ENCODE results near the gene BRAP. TPM values are rescaled to one million over a fixed set of nuclear protein-coding genes. Genes with fewer than 3 reads are reported as not detected.

BRAP gene
- total RNA-seq, 3 donors from 2014 or later = 17.3 to 26.1 (median 22.3) TPM

DNA sequence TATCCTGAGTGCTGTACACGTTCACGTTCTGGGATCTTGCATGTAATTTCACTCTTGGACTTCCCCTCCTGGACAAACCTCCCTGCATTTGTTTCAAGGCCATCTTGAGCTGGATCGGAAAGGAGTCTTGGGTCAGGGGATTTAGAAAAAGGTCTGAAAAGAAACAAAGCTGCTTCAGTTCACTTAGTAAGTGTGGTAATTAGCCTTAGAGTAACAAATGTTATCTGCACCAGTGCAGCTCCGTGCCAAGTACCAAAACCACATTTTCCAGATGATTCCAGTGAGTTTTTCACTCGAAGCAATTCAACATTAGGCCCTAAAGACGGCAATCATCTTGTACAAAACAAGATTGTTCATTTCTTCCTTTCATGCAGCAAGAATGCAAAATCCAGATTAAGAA, 47.2 kb downstream of the BRAP start:
- ATAC-seq (no peak), DNase-seq (no peak)
- H3K4me3 ChIP-seq = no peak overlapping the region
- TF ChIP-seq, protein P1, sequence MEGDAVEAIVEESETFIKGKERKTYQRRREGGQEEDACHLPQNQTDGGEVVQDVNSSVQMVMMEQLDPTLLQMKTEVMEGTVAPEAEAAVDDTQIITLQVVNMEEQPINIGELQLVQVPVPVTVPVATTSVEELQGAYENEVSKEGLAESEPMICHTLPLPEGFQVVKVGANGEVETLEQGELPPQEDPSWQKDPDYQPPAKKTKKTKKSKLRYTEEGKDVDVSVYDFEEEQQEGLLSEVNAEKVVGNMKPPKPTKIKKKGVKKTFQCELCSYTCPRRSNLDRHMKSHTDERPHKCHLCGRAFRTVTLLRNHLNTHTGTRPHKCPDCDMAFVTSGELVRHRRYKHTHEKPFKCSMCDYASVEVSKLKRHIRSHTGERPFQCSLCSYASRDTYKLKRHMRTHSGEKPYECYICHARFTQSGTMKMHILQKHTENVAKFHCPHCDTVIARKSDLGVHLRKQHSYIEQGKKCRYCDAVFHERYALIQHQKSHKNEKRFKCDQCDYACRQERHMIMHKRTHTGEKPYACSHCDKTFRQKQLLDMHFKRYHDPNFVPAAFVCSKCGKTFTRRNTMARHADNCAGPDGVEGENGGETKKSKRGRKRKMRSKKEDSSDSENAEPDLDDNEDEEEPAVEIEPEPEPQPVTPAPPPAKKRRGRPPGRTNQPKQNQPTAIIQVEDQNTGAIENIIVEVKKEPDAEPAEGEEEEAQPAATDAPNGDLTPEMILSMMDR (IDR thresholded peaks at IDR 0.05) = no peak
- H3K36me3 ChIP-seq (ENCODE audit: low read depth) = no peaks in the 10 kb centered on the region
- intact Hi-C loops (cut with DNase I, micrococcal nuclease) = no loop called here
- H3K9me3 ChIP-seq = no peaks in the 10 kb centered on the region
- H3K4me1 ChIP-seq (ENCODE audit: low read depth) = no peaks in the 10 kb centered on the region

DNA sequence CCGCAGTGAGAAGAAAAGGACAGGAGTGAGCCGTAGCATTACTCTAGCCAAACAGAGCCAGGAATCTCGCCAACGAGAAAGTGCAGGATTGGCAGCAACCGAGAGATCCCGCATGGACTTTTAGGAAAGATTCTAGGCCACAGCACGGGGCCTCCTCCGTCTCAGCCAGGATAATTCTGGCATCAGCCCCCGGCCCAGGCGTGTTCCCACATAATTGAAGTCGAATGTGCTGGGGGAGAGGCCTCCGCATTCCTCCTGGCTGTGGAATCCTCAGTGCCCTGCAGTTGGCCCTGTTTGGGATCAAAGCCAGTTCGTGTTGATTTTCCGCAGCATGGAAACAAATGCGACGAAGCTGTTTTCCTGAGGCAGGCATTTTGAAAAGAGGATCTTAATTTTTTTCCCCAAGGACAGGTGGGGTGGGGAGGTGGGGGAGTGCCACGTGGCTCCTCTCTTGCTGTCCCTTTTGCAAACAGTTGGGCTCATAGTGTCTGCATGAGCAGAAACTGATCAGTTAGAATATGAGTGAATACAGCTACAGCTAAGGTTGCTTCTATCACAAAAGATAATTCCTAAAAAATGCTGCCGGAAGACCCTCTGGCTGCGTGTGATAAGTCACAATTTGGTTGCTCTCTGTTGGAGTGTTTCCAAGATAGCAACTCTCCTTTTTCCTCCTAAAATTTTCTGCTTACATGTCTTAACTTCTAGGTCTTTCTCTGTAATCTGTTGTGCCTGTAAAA, 49.4 kb downstream of the BRAP start:
- TF ChIP-seq, protein P1 (IDR thresholded peaks at IDR 0.05) = no peak
- Histone ChIP-seq H3K9me3 (no peaks in the 10 kb centered on the region), H3K4me3 (no peak overlapping the region), H3K36me3 (ENCODE audit: low read depth) (no peaks in the 10 kb centered on the region), H3K4me1 (ENCODE audit: low read depth) (no peaks in the 10 kb centered on the region)
- intact Hi-C loops (cut with DNase I, micrococcal nuclease) = no loop called here
- peak; percentile 33 to 49 (median 39) for DNase-seq
- no peak for ATAC-seq

DNA sequence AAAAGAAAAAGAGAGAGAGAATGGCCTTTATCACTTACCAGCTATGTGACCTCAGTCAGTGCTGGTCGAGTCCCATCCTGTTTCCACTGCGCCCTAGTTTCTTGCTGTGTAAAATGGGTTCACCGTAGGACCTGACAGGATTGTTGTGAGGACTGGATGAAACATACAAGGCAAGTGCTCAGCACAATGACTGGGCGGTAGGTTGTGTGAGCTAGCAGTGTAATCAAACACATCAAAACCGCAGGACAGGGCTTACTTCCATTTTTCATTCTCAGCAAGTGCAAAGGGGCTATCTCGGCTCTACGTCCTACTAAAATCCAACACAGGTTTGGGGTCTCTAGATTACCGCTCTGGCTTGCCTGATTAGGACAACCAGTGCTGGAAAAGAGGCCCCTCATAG, 50.2 kb downstream of the BRAP start:
- Histone ChIP-seq H3K4me1 (ENCODE audit: low read depth) (no peaks in the 10 kb centered on the region), H3K9me3 (no peaks in the 10 kb centered on the region), H3K36me3 (ENCODE audit: low read depth) (no peaks in the 10 kb centered on the region), H3K4me3 (no peak overlapping the region)
- ATAC-seq (no peak), DNase-seq (no peak)
- TF ChIP-seq, protein P1 (IDR thresholded peaks at IDR 0.05) = no peak
- intact Hi-C loops (cut with DNase I, micrococcal nuclease) = no loop called here

DNA sequence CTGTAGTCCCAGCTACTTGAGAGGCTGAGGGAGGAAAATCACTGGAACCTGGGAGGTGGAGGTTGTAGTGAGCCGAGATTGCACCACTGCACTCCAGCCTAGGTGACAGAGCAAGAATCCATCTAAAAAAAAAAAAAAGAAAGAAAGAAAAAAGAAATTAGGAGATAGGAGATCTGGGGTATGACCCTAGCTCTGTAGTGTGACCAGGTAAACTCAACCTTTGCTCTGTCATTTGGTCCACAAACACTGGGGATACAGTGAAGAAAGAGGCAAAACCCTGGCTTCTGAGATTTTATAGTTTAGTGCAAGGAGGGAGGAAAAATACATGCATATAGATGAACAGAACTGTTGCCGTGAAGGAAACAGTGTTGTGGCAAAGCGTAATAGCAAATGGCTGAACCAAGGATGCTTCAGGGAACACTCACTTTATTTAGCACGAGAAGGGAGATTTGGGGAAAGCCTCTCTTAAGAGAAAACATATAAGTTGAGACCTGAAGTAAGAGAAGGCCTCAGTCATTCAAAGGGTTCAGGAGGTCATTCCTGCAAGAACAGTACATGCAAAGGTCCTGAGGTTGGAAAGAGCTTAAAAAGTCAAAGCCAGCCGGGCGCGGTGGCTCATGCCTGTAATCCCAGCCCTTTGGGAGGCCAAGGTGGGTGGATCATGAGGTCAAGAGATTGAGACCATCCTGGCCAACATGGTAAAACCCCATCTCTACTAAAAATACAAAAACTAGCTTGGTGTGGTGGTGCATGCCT, 57.1 kb downstream of the BRAP start:
- H3K9me3 ChIP-seq = no peaks in the 10 kb centered on the region
- TF ChIP-seq, protein P1 (IDR thresholded peaks at IDR 0.05) = no peak
- ATAC-seq = no peak
- H3K4me3 ChIP-seq = no peak overlapping the region
- DNase-seq = no peak
- H3K36me3 ChIP-seq (ENCODE audit: low read depth) = no peaks in the 10 kb centered on the region
- intact Hi-C loops (cut with DNase I, micrococcal nuclease) = no loop called here
- no peaks in the 10 kb centered on the region for H3K4me1 ChIP-seq (ENCODE audit: low read depth)

DNA sequence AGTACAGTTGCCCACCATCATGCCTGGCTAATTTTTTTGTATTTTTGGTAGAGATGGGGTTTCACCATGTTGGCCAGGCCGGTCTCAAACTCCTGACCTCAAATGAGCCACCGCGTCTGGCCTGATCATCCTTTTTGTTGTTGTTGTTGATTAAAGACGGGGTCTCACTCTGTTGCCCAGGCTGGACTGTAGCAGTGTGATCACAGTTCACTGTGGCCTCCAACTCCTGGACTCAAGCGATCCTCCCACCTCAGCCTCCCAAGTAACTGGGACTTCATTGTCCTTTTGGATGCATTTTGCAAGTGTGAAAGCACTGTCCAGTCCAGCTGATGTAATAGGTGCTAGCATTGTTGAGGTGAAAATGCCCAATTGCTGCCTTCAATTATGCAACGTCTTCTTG, 59.5 kb downstream of the BRAP start:
- H3K4me3 ChIP-seq = no peak overlapping the region
- H3K9me3 ChIP-seq = no peaks in the 10 kb centered on the region
- TF ChIP-seq, protein P1 (IDR thresholded peaks at IDR 0.05) = no peak
- ATAC-seq (no peak), DNase-seq (no peak)
- no peaks in the 10 kb centered on the region for H3K4me1 ChIP-seq (ENCODE audit: low read depth)
- intact Hi-C loops (cut with DNase I, micrococcal nuclease) = no loop called here
- H3K36me3 ChIP-seq (ENCODE audit: low read depth) = no peaks in the 10 kb centered on the region
